HG03159 (cell line): ENCODE results near the gene PLD5.
A peak's percentile ranks its signal among the peaks of the same experiment; 100 is the strongest.
"Not testable (repeated sequence)": the region's sequence is repeated elsewhere in the genome, so short reads cannot be mapped to it uniquely, and the experiment has no call there.

Source experiments
- ATAC-seq: cut with Tn5 transposase; IDR thresholded peaks from one replicate; pipeline ENCODE4 v1.9.1; 2021; ENCODE audit warnings: mild to moderate bottlenecking, moderate library complexity; ENCODE audit not compliant: unreplicated experiment

PLD5 gene

DNA sequence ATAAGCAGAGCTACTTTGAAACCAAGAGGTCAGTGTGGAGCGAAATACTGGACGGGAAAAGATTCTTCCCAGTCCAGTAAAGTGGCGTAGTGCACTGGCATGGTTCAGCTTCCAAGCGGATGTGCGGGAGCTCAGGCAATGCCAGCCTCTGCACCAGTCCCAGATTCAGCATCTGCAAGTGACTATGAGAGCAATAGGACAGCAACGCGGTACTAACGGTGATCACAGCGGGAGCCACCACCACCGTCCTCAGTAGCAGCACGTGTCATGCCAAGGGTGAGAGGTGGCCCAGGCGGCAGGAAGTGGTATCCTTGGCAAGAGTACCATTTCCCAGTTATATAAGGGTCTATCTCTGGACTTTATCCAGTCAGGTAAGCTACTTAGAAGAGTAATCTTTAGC lies 17.8 kb downstream of the PLD5 start:
- ATAC-seq, result no peak

DNA sequence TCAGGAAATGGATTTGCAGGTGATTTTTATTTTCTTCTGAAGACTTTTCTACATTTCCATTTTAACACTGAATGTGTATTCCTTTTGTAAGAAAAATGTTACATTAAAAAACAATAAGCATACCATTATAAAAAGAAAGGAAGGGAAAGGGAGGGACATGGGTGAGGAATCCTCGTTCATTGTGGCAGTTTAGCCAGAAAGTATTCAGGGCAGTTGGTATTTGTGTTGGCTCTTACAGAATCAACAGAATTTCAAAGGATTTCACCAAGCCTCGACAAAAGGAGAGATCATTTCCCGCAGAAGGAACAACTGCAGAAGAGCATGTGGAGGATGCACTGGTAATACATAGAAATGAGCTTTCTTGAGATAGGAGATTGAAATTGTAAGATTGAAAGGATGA lies 35.0 kb downstream of the PLD5 start:
- no peak for ATAC-seq

DNA sequence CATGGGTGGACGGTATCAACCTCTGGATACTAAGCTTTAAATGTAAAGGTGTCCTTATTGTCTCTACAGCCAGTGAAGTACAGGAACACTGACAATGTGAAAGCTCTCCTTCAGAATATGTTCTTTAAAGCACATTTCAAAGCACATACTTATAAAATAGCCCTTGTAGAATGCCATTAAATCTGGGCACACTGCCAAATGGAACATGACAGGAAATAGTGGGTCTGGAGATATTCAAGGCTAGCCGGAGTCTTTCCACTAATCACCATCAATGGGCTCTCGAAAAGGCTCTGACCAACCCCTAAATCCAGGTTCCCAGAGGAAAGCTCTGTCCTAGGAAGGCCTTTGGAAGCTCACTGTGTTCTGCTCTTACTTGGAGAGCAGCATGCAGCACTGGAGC lies 46.6 kb downstream of the PLD5 start:
- ATAC-seq, result no peak

DNA sequence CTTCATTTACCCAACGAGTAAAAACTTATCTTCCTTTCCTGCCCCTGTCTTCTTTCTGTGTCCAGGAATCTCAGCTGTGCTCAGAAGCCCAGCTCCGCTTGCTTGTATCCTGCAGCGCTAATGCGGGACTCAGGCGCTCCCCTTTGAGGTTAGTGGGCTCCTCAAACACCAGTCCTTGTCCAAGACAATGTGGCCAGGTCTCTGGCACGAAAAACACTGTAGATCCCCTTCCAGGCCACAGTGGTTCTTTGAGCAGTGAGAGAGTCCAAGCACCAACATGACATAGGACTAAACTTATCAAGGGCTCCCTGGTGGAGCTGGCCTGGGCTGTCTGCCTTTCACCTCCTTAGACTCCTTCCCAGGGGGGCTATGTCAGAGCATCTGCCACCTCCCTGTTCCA lies 53.7 kb downstream of the PLD5 start:
- ATAC-seq, result no peak

DNA sequence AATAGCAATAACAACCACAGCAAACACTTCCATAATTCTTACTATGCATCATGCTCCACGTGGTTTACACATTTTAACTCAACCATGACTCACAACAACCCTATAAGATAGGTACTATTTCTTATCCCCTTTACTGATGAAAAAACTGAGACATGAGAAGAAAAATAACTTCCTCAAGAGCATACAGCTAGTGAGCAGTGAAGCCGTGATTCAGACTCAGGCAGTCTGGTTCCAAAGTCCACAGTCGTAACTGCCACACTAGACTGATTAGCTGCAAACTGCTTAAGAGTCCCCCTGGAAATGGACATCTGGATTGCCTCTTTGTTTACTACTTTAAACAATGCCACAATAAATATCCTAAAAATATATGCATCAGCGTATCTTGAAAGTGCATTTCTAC lies 55.7 kb downstream of the PLD5 start:
- ATAC-seq, result no peak

DNA sequence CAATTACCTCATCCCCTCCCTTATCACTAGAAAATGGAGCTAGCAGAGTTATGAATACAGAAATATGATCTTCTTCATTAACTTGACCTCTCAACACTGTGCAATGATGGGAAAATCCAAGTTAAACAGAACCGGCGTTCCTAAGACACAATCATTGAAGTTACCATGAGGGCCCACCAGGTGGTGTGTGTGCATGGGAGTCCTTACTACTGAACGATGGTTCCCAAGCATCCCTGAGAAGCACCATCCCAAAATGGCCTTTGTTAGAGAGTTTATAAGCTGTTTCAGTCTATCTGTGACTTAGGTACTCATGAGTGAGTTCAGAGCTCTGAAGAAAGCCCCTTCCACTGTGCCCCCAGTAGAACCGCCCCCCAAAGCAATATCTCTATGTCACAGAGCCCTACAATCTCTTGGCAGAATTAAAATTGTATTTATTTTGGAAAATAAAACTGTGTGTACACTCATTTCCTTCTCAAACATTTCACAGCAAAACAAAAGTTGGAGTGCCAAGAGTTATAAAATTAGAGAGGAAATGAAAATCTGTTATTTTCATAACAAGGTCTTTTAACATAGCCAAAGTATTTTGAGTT lies 56.8 kb downstream of the PLD5 start:
- peak; percentile 85 for ATAC-seq

DNA sequence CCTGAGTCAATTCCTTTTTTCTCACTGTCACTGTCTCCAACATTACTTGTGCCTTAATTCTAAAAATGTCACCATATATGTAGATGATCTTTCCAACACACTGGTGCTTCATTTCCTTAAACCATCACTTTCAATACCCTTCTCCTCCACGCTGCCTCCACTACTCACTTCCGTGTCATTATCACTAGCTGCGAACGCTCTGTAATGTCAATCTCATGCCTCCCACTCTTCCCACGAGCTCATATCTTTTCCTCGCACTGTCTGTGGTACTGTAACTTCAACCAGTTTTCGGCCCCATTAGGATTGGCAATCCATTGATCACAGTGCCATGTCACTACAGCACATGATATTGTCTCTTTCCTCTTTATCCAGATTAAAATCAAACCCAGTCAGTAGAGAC lies 61.6 kb downstream of the PLD5 start:
- ATAC-seq, result no peak

- ATAC-seq, result not testable (repeated sequence)
Observed at GRCh38 chr1:242459740-242460139, 64.8 kb downstream of the PLD5 start.

DNA sequence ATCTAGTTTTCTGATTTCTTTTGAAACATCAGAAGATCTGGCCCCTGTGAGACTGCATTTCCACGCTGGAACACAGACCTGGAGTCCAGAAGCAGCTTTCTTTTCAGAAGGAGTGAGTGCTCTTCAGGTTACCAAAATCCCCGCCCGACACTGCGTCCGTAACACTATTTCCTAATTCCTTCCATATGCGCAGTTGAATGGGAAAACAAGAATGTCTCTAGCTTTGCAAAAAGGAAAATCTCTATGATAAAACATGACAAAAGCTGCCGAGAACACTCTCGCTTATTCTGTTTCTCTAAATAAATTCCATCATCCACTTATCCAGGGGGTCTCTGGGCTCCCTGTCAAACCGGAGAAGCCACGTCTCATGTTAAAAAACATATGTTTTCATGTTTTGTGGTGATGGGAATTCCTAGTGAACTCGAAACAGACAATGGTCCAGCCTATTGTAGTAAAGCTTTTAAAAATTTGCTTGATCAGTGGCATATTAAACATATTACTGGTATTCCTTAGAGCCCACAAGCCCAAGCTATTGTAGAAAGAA lies 67.7 kb downstream of the PLD5 start:
- no peak for ATAC-seq

DNA sequence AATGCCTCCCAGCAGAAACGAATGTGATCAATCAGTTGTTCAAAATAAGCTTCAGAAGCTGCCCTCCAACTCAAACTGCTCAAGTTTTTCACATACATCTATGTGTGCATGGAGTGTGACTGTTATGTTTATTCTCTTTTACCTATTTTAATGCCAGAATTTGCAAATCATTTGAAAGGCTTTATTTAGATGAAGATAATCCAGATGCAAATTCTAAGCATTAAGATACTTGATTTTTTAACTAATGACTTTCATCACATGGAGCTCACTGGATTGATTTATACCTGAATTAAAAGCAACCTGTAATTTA lies 69.5 kb downstream of the PLD5 start:
- ATAC-seq, result no peak

- peak; percentile 68 for ATAC-seq
Observed at GRCh38 chr1:242454262-242455051, 70.0 kb downstream of the PLD5 start.

GRCh38 chr1:242452573-242452972 lies 71.9 kb downstream of the PLD5 start:
- ATAC-seq, result no peak

DNA sequence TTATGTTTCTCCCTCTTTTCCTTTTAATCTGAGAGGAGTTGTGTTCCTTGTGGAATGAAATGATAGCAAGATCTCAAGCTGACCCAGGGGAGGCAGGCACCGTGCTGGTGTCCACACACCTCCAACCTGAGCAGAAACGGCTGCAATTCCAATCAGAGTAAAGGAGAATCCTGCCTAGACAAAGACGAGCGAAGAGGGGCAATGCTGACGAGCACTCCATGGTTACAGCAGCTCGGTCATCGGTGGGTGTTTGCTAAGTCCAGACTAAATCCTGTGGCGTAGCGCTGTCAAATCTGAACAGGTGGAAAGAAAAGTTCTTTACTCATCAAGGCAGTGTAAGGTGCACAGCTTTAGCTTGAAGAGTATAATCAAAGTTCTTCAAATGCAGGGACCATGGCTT lies 74.8 kb downstream of the PLD5 start:
- ATAC-seq, result no peak

GRCh38 chr1:242448910-242449645 lies 75.4 kb downstream of the PLD5 start:
- ATAC-seq, result no peak

DNA sequence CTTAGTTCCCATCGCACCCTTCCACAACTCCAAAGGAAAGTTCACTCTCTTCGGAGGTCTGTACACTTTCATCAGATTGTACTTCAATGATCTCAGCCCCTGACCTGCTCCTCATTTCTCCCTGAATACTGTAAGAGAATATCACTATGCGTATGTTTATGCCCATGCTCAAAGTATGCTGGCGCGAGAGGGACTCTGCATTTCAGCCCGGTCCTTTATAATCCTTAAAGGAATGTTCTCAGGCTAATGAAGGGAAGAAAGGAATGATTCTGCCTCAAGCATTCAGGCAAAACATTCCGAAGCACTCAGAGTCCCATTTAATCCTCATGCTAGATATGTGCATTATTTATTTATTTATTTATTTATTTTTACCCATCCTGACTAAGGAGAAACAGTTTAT lies 76.8 kb downstream of the PLD5 start:
- no peak for ATAC-seq

DNA sequence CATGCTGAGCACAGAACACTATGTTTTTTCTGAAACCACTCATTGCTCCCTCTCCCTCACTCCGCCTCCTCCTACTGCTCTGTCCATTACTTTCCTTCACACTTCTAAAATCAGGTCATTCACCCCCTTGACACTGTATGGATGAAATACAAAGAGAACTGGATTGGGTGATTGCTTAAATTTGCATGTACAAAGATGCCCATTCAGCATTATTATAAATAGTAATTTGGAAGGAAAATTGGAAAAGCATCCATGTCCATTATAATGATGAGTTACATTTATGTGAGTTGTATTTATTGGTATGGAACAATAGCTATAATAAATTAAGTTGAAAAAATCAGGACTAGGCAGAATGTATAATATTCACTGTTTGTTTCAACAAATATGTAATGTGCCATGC lies 83.7 kb downstream of the PLD5 start:
- ATAC-seq, result no peak

DNA sequence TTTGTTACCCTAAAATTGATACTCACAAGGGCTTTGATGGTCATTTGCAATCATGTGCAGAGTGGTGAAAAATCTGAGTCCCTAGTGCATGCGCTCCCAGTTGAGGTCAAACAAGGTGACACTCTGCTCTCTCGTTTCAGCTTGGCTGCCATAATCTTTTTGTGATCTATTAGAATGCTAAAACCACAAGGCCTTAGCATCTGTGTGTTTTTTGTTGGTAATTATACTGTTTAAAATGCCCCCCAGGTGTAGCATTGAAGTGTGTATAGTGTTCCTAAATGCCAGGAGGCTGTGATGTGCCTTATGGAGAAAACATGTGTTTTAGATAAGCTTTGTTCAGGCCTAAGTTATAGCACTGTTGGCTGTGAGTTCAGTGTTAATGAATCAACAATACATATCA lies 89.3 kb downstream of the PLD5 start:
- no peak for ATAC-seq

DNA sequence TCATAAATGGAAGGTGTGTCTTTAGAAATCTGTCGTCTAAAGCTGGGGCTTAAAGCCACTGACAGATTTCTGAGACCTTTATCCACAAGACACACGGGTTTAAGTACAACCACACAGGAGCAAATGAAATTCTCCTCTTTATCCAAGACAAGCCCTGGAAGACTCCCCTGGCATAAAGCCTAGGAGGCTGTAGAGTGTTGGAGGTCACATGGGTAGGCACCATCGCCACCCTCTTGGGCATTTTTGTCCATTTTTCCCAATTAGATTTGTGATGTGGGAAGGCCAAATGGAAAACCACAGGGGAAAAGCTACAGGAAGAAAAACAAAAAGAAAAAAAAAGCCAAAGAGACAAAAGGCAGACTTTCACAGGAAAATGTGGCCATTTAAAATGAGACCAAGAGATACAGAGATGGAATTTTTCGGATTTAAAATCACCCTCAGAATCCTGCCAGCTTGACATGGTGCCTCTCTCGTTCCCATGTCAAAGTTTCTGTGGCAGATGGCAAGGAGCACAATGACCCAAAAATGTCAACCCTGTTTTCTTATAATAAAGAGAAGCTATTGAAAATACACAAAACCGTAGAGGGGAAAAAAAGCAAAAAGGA lies 91.9 kb downstream of the PLD5 start:
- no peak for ATAC-seq

DNA sequence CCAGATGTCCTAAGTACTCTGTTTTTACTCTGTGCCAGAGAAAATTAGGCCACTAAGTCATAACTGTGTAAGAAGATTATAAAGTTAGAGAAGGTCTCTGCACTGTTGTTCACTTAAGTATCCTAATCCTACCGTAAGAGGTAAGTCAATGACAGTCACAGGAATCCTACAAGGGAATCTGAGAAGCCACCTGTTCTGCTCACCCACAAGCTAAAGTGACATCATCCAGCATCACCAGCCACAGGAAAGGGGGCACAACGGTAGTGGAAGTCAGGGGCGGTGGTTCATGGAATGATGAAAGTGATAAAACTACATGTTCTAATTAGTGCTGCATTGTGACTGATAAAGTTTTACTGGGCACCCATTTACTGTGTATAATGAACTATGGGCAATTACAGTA lies 92.7 kb downstream of the PLD5 start:
- no peak for ATAC-seq

DNA sequence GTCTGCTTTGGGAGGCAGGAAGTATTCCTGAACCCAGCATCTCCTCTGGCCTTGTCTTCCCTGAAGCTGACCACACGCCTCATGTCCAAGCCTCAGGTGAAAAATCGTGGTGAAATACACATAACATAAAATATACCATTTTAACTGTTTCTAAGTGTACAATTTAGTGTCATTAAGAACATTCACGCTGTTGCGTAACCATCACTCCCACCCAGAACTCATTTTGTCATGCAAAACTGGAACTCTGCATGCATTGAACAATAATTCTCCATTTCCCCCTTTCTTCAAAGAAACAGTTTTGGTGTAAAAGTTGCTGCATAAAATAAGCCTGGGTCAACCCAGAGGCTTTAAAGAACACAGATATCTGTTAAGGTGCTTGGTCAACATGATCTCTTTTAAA lies 93.5 kb downstream of the PLD5 start:
- ATAC-seq, result no peak

- ATAC-seq, result no peak
Observed at GRCh38 chr1:242428399-242429190, 95.9 kb downstream of the PLD5 start.
